Activated CD4-positive, alpha-beta T cell treated with anti-CD3 and anti-CD28 coated beads, Interleukin-2, amount 10 ng/mL, durations not matched to agents 7 days and 5 days (primary cell): Measurements from ENCODE around the gene SMIM24. TPM values are rescaled to one million over a fixed set of nuclear protein-coding genes. Genes with fewer than 3 reads are reported as not detected.
A peak's percentile ranks its signal among the peaks of the same experiment; 100 is the strongest.

Experiments used
- CTCF ChIA-PET: fragments of 350-600 bp; sonication (Branson Sonifier 250); formaldehyde crosslinking; loops from one replicate; lab custom pipeline; 2021; ENCODE audit warnings: antibody characterized with exemption; lab: Charles Lee
- POLR2A ChIA-PET: fragments of 350-600 bp; sonication (Branson Sonifier 250); formaldehyde crosslinking; loops from one replicate; lab custom pipeline; 2021; ENCODE audit warnings: antibody characterized with exemption; lab: Charles Lee
- DNase-seq: peaks from one replicate; pipeline ENCODE4 v3.0.0-alpha.2; 2020
- H3K27ac Mint-ChIP-seq: one replicate; pipeline ENCODE4 v1.8.0; 2021; ENCODE audit warnings: mild to moderate bottlenecking, moderate library complexity, mixed read lengths
- H3K27me3 Mint-ChIP-seq: one replicate; pipeline ENCODE4 v1.8.0; 2021; ENCODE audit warnings: mixed read lengths
- H3K36me3 Mint-ChIP-seq: one replicate; pipeline ENCODE4 v1.8.0; 2021; ENCODE audit warnings: low read depth, mixed read lengths
- H3K4me1 Mint-ChIP-seq: one replicate; pipeline ENCODE4 v1.8.0; 2021; ENCODE audit warnings: mixed read lengths
- H3K4me3 Mint-ChIP-seq: one replicate; pipeline ENCODE4 v1.8.0; 2021; ENCODE audit warnings: mild to moderate bottlenecking, moderate library complexity, mixed read lengths
- H3K9me3 Mint-ChIP-seq: one replicate; pipeline ENCODE4 v1.8.0; 2021; ENCODE audit warnings: mixed read lengths
- total RNA-seq, 2 experiments: library from RNA; stranded (reverse); gene quantifications; one replicate each; pipeline ENCODE4 v1.2.3, GENCODE V29; 2021

Gene SMIM24
- total RNA-seq, 2 experiments from 2014 or later = 0.27 to 0.33 TPM

GRCh38 chr19:3520166-3521103, 40.1 kb upstream of the SMIM24 start:
- ChIA-PET CTCF (interaction anchor here (0.7 kb wide), 1 partner anchor 16 kb away, joined by 3 read pairs; no protein-coding TSS in a partner anchor), POLR2A (no interaction called here)
- no peak for DNase-seq
- no peak overlapping the region for H3K4me3 Mint-ChIP-seq
- H3K9me3 Mint-ChIP-seq = no peaks in the 10 kb centered on the region
- H3K27ac Mint-ChIP-seq = no peak overlapping the region
- peaks cover 21% of the 10 kb centered on the region for H3K4me1 Mint-ChIP-seq
- H3K36me3 Mint-ChIP-seq = peaks cover 14% of the 10 kb centered on the region
- H3K27me3 Mint-ChIP-seq = no peaks in the 10 kb centered on the region

- H3K27ac Mint-ChIP-seq = no peak overlapping the region
- H3K36me3 Mint-ChIP-seq = peaks cover 13% of the 10 kb centered on the region
- no peaks in the 10 kb centered on the region for H3K9me3 Mint-ChIP-seq
- ChIA-PET POLR2A (no interaction called here), CTCF (interaction anchor here (1.8 kb wide), 1 partner anchor 13 kb away, joined by 4 read pairs; the partner anchor contains the start of gene FZR1)
- no peaks in the 10 kb centered on the region for H3K27me3 Mint-ChIP-seq
- peaks cover 29% of the 10 kb centered on the region for H3K4me1 Mint-ChIP-seq
- no peak for DNase-seq
- no peak overlapping the region for H3K4me3 Mint-ChIP-seq
Measured at GRCh38 chr19:3519126-3519525, 38.8 kb upstream of the SMIM24 start.

- DNase-seq = no peak
- Mint-ChIP-seq H3K36me3 (peaks cover 9% of the 10 kb centered on the region), H3K27me3 (no peaks in the 10 kb centered on the region), H3K4me1 (peaks cover 31% of the 10 kb centered on the region), H3K4me3 (no peak overlapping the region), H3K9me3 (no peaks in the 10 kb centered on the region), H3K27ac (no peak overlapping the region)
- ChIA-PET CTCF (interaction anchor here (1.8 kb wide), 1 partner anchor 12 kb away, joined by 4 read pairs; the partner anchor contains the start of gene FZR1), POLR2A (no interaction called here)
Measured at GRCh38 chr19:3518659-3519058, 38.3 kb upstream of the SMIM24 start.

GRCh38 chr19:3518255-3518654, 37.9 kb upstream of the SMIM24 start:
- peaks cover 9% of the 10 kb centered on the region for H3K36me3 Mint-ChIP-seq
- no peak overlapping the region for H3K4me3 Mint-ChIP-seq
- peaks cover 31% of the 10 kb centered on the region for H3K4me1 Mint-ChIP-seq
- no peak for DNase-seq
- H3K27ac Mint-ChIP-seq = peak overlapping the region; percentile 19
- ChIA-PET CTCF (interaction anchor here (1.5 to 1.8 kb wide), 2 partner anchors 12 to 27 kb away, joined by 4 read pairs; partner anchors contain the start of gene FZR1), POLR2A (no interaction called here)
- no peaks in the 10 kb centered on the region for H3K27me3 Mint-ChIP-seq
- no peaks in the 10 kb centered on the region for H3K9me3 Mint-ChIP-seq

GRCh38 chr19:3517638-3518037, 37.3 kb upstream of the SMIM24 start:
- Mint-ChIP-seq H3K36me3 (peaks cover 9% of the 10 kb centered on the region), H3K27me3 (no peaks in the 10 kb centered on the region), H3K9me3 (no peaks in the 10 kb centered on the region), H3K4me1 (peaks cover 31% of the 10 kb centered on the region), H3K27ac (no peak overlapping the region), H3K4me3 (no peak overlapping the region)
- POLR2A ChIA-PET = no interaction called here
- CTCF ChIA-PET = interaction anchor here (1.5 kb wide), 1 partner anchor 27 kb away, joined by 4 read pairs; no protein-coding TSS in a partner anchor
- DNase-seq = no peak

GRCh38 chr19:3516675-3517207, 36.4 kb upstream of the SMIM24 start:
- no peaks in the 10 kb centered on the region for H3K27me3 Mint-ChIP-seq
- DNase-seq = peak; percentile 61
- H3K4me3 Mint-ChIP-seq = no peak overlapping the region
- peaks cover 31% of the 10 kb centered on the region for H3K4me1 Mint-ChIP-seq
- peak overlapping the region; percentile 82 for H3K27ac Mint-ChIP-seq
- no peaks in the 10 kb centered on the region for H3K9me3 Mint-ChIP-seq
- peaks cover 7% of the 10 kb centered on the region for H3K36me3 Mint-ChIP-seq
- ChIA-PET POLR2A (no interaction called here), CTCF (interaction anchor here (0.6 to 1.5 kb wide), 2 partner anchors 24 to 28 kb away, joined by 3 to 4 read pairs; no protein-coding TSS in a partner anchor)

- H3K4me3 Mint-ChIP-seq = no peak overlapping the region
- H3K27me3 Mint-ChIP-seq = no peaks in the 10 kb centered on the region
- no peak for DNase-seq
- no peaks in the 10 kb centered on the region for H3K9me3 Mint-ChIP-seq
- ChIA-PET CTCF (interaction anchor here (0.6 kb wide), 2 partner anchors 24 kb away, joined by 3 read pairs; no protein-coding TSS in a partner anchor), POLR2A (no interaction called here)
- peaks cover 4% of the 10 kb centered on the region for H3K36me3 Mint-ChIP-seq
- H3K4me1 Mint-ChIP-seq = peaks cover 29% of the 10 kb centered on the region
- peak overlapping the region; percentile 69 for H3K27ac Mint-ChIP-seq
Measured at GRCh38 chr19:3515891-3516422, 35.6 kb upstream of the SMIM24 start.

GRCh38 chr19:3514930-3515329, 34.6 kb upstream of the SMIM24 start:
- Mint-ChIP-seq H3K4me1 (peaks cover 28% of the 10 kb centered on the region), H3K4me3 (no peak overlapping the region), H3K27ac (no peak overlapping the region), H3K9me3 (no peaks in the 10 kb centered on the region), H3K36me3 (peaks cover 3% of the 10 kb centered on the region), H3K27me3 (no peaks in the 10 kb centered on the region)
- POLR2A ChIA-PET = no interaction called here
- CTCF ChIA-PET = interaction anchor here (0.7 kb wide), 1 partner anchor 122 kb away, joined by 4 read pairs; no protein-coding TSS in a partner anchor
- no peak for DNase-seq

GRCh38 chr19:3513229-3514140, 33.2 kb upstream of the SMIM24 start:
- Mint-ChIP-seq H3K9me3 (no peaks in the 10 kb centered on the region), H3K27me3 (no peaks in the 10 kb centered on the region), H3K27ac (no peak overlapping the region), H3K4me1 (peaks cover 42% of the 10 kb centered on the region), H3K36me3 (peaks cover 15% of the 10 kb centered on the region), H3K4me3 (no peak overlapping the region)
- ChIA-PET CTCF (interaction anchor here (1.3 kb wide), 1 partner anchor 12 kb away, joined by 3 read pairs; no protein-coding TSS in a partner anchor), POLR2A (no interaction called here)
- DNase-seq = no peak

- Mint-ChIP-seq H3K27me3 (no peaks in the 10 kb centered on the region), H3K4me3 (no peak overlapping the region), H3K36me3 (peaks cover 19% of the 10 kb centered on the region), H3K9me3 (no peaks in the 10 kb centered on the region), H3K27ac (no peak overlapping the region), H3K4me1 (peaks cover 47% of the 10 kb centered on the region)
- POLR2A ChIA-PET = no interaction called here
- no peak for DNase-seq
- CTCF ChIA-PET = interaction anchor here (1.1 to 1.3 kb wide), 2 partner anchors 11 to 22 kb away, joined by 3 read pairs; no protein-coding TSS in a partner anchor
Measured at GRCh38 chr19:3512562-3513228, 32.4 kb upstream of the SMIM24 start.

- Mint-ChIP-seq H3K36me3 (peaks cover 29% of the 10 kb centered on the region), H3K4me3 (no peak overlapping the region)
- DNase-seq = no peak
Measured at GRCh38 chr19:3511506-3512251, 31.4 kb upstream of the SMIM24 start.

More at GRCh38 chr19:3511506-3512251, 31.4 kb upstream of the SMIM24 start:
- Mint-ChIP-seq H3K27me3 (no peaks in the 10 kb centered on the region), H3K9me3 (no peaks in the 10 kb centered on the region), H3K27ac (no peak overlapping the region), H3K4me1 (peaks cover 52% of the 10 kb centered on the region)
- CTCF ChIA-PET = interaction anchor here (0.5 to 1.3 kb wide), 3 partner anchors 10 to 23 kb away, joined by 3 to 4 read pairs (median 3); no protein-coding TSS in a partner anchor
- POLR2A ChIA-PET = no interaction called here
